BJ (cell line): ENCODE results near the gene PSG11. TPM values are rescaled to one million over a fixed set of nuclear protein-coding genes. Genes with fewer than 3 reads are reported as not detected.

Experiments
- CTCF ChIA-PET: fragments of 350-600 bp; formaldehyde crosslinking; extraction: SDS; loops from one replicate; lab custom pipeline; 2021; ENCODE audit warnings: antibody characterized with exemption, inconsistent platforms; lab: Yijun Ruan, JAX
- POLR2A ChIA-PET: fragments of 300-600 bp; sonication (Branson Sonifier 250); formaldehyde crosslinking; extraction: SDS; loops from one replicate; lab custom pipeline; 2021; ENCODE audit warnings: antibody characterized with exemption; lab: Charles Lee
- DNase-seq: peaks from one replicate; pipeline ENCODE4 v3.0.0-alpha.2; 2011; ENCODE audit warnings: low read depth
- H3K27me3 ChIP-seq: 2 replicates; pipeline ENCODE4 v1.6.0; 2011; ENCODE audit warnings: low read length; ENCODE audit not compliant: control insufficient read depth, insufficient read depth
- H3K36me3 ChIP-seq: 2 replicates; pipeline ENCODE4 v1.5.1; 2011; ENCODE audit warnings: low read length; ENCODE audit not compliant: control insufficient read depth, insufficient read depth
- H3K4me3 ChIP-seq: 2 replicates; pipeline ENCODE4 v1.5.1; 2011; ENCODE audit warnings: low read depth, mild to moderate bottlenecking, control low read depth, low read length
- CTCF ChIP-seq: IDR thresholded peaks from 2 replicates; pipeline ENCODE4 v1.5.1; 2011; ENCODE audit warnings: low read depth, mild to moderate bottlenecking, control low read depth, inconsistent platforms, low read length, moderate library complexity; ENCODE audit not compliant: insufficient read depth
- polyA plus RNA-seq: library from polyadenylated mRNA; depleted of rRNA; stranded (reverse); fragments of >200 nt; gene quantifications from 2 replicates; pipeline ENCODE4 v1.2.3, GENCODE V29; 2011; rRNA removed

Gene PSG11
- polyA plus RNA-seq, 1 experiment: 0.80 TPM

DNA sequence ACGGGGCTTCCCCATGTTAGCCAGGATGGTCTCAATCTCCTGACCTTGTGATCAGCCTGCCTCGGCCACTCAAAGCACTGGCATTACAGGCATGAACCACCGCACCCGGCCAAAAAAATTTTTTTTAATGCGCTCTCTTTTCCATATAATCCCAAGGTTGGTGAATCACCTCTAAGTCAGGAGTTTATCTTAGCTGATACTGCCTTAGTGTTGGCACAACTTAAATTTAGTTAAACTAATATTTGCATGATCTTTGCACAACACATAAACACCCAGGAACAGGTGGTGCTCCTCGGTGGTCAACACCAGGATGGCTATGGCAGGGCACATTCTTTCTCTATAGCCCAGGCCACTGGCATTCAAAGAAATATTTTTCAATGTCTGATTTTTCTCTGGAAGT, 65.2 kb downstream of the PSG11 start:
- Histone ChIP-seq H3K4me3 (no peak overlapping the region), H3K27me3 (no peaks in the 10 kb centered on the region), H3K36me3 (no peaks in the 10 kb centered on the region)
- no peak for DNase-seq
- POLR2A ChIA-PET: no interaction called here
- no peak for TF ChIP-seq CTCF
- CTCF ChIA-PET: no interaction called here

Other genes starting within 250 kb of the PSG11 start
- 14.4 and 17.1 TPM in 2 replicates for gene PSG1, start 146.8 kb downstream of the PSG11 start, polyA plus RNA-seq
- 1.0 and 1.5 TPM in 2 replicates for gene PSG6, start 108.6 kb downstream of the PSG11 start, polyA plus RNA-seq
- 0.16 and 0.17 TPM in 2 replicates for gene PSG7, start 89.3 kb downstream of the PSG11 start, polyA plus RNA-seq
- 3.9 and 4.6 TPM in 2 replicates for gene PSG2, start 56.2 kb upstream of the PSG11 start, polyA plus RNA-seq
- 674 and 893 TPM in 2 replicates for gene PSG5, start 160.1 kb upstream of the PSG11 start, polyA plus RNA-seq
- gene PSG4, start 179.2 kb upstream of the PSG11 start, polyA plus RNA-seq: 5.7 and 5.8 TPM in 2 replicates
- 5.5 and 8.6 TPM in 2 replicates for gene PSG9, start 243.1 kb upstream of the PSG11 start, polyA plus RNA-seq